Activated T-helper 1 cell treated with anti-CD3 and anti-CD28 coated beads, Interleukin-12 subunit alpha, Interleukin-12 subunit beta, Interleukin-2, Interleukin-4 antibody, amounts not matched to agents 30 ng/mL and 10 ng/mL and 1 ng/mL, durations not matched to agents 14 hours and 24 hours and 36 hours (primary cell): ENCODE results near the gene IQCH. TPM values are rescaled to one million over a fixed set of nuclear protein-coding genes. Genes with fewer than 3 reads are reported as not detected.

Source experiments
- DNase-seq: peaks from one replicate; pipeline ENCODE4 v3.0.0; 2021; ENCODE audit warnings: low spot score
- H3K27ac Mint-ChIP-seq: one replicate; pipeline ENCODE4 v1.8.0; 2021; ENCODE audit warnings: mild to moderate bottlenecking, mixed read lengths
- H3K27me3 Mint-ChIP-seq: one replicate; pipeline ENCODE4 v1.8.0; 2022; ENCODE audit warnings: mild to moderate bottlenecking, moderate library complexity, mixed read lengths; ENCODE audit not compliant: insufficient read depth
- H3K36me3 Mint-ChIP-seq: one replicate; pipeline ENCODE4 v1.8.0; 2021; ENCODE audit warnings: low read depth, mixed read lengths
- H3K4me1 Mint-ChIP-seq: one replicate; pipeline ENCODE4 v1.8.0; 2021; ENCODE audit warnings: low read depth, mixed read lengths
- H3K4me3 Mint-ChIP-seq: one replicate; pipeline ENCODE4 v1.8.0; 2021; ENCODE audit warnings: mild to moderate bottlenecking, moderate library complexity, mixed read lengths
- H3K9me3 Mint-ChIP-seq: one replicate; pipeline ENCODE4 v1.8.0; 2021; ENCODE audit warnings: mixed read lengths
- intact Hi-C: fragments of 100-400 bp; cut with micrococcal nuclease; formaldehyde crosslinking; loops from one replicate; pipeline ENCODE4 v1.15.1; 2024
- total RNA-seq: library from RNA; stranded (reverse); gene quantifications from 2 replicates; pipeline ENCODE4 v1.2.3, GENCODE V29; 2022

Gene IQCH
- total RNA-seq, 1 donor from 2014 or later = 1.2 TPM

GRCh38 chr15:67399925-67400324 lies 145.3 kb downstream of the IQCH start:
- Mint-ChIP-seq H3K27me3 (peaks cover 11% of the 10 kb centered on the region), H3K4me3 (no peak overlapping the region), H3K36me3 (no peaks in the 10 kb centered on the region), H3K9me3 (no peaks in the 10 kb centered on the region), H3K27ac (no peak overlapping the region), H3K4me1 (no peaks in the 10 kb centered on the region)
- intact Hi-C loops = no loop called here
- no peak for DNase-seq

- Mint-ChIP-seq H3K4me3 (no peak overlapping the region), H3K27me3 (peaks cover 16% of the 10 kb centered on the region), H3K4me1 (no peaks in the 10 kb centered on the region), H3K9me3 (no peaks in the 10 kb centered on the region), H3K27ac (no peak overlapping the region), H3K36me3 (no peaks in the 10 kb centered on the region)
- DNase-seq = no peak
- intact Hi-C loops = no loop called here
These were observed 146.3 kb downstream of the IQCH start for GRCh38 chr15:67400890-67401289.

- Mint-ChIP-seq H3K36me3 (no peaks in the 10 kb centered on the region), H3K9me3 (no peaks in the 10 kb centered on the region), H3K4me1 (no peaks in the 10 kb centered on the region), H3K4me3 (no peak overlapping the region), H3K27me3 (peaks cover 17% of the 10 kb centered on the region), H3K27ac (no peak overlapping the region)
- no peak for DNase-seq
- intact Hi-C loops = no loop called here
These were observed 146.8 kb downstream of the IQCH start for GRCh38 chr15:67401336-67401735.

GRCh38 chr15:67403428-67404154 lies 149.0 kb downstream of the IQCH start:
- H3K4me3 Mint-ChIP-seq = no peak overlapping the region
- intact Hi-C loops = no loop called here
- H3K27ac Mint-ChIP-seq = no peak overlapping the region

GRCh38 chr15:67405208-67406191 lies 150.9 kb downstream of the IQCH start:
- Mint-ChIP-seq H3K4me3 (no peak overlapping the region), H3K9me3 (no peaks in the 10 kb centered on the region), H3K27me3 (peaks cover 9% of the 10 kb centered on the region), H3K36me3 (no peaks in the 10 kb centered on the region), H3K27ac (no peak overlapping the region), H3K4me1 (no peaks in the 10 kb centered on the region)
- intact Hi-C loops = no loop called here
- DNase-seq = no peak

More at GRCh38 chr15:67403428-67404154, 149.0 kb downstream of the IQCH start:
- Mint-ChIP-seq H3K9me3 (no peaks in the 10 kb centered on the region), H3K36me3 (no peaks in the 10 kb centered on the region), H3K27me3 (peaks cover 15% of the 10 kb centered on the region), H3K4me1 (no peaks in the 10 kb centered on the region)
- no peak for DNase-seq

GRCh38 chr15:67406257-67406861 lies 151.8 kb downstream of the IQCH start:
- Mint-ChIP-seq H3K4me3 (no peak overlapping the region), H3K27ac (no peak overlapping the region), H3K36me3 (no peaks in the 10 kb centered on the region), H3K4me1 (no peaks in the 10 kb centered on the region), H3K27me3 (peaks cover 9% of the 10 kb centered on the region), H3K9me3 (no peaks in the 10 kb centered on the region)
- intact Hi-C loops = no loop called here
- DNase-seq = no peak

- intact Hi-C loops = no loop called here
- no peaks in the 10 kb centered on the region for H3K36me3 Mint-ChIP-seq
- no peaks in the 10 kb centered on the region for H3K9me3 Mint-ChIP-seq
- H3K4me3 Mint-ChIP-seq = no peak overlapping the region
- H3K27ac Mint-ChIP-seq = no peak overlapping the region
- peaks cover 5% of the 10 kb centered on the region for H3K27me3 Mint-ChIP-seq
- H3K4me1 Mint-ChIP-seq = no peaks in the 10 kb centered on the region
- DNase-seq = no peak
These were observed 153.2 kb downstream of the IQCH start for GRCh38 chr15:67407786-67408185.

GRCh38 chr15:67409175-67409574 lies 154.6 kb downstream of the IQCH start:
- Mint-ChIP-seq H3K27me3 (peaks cover 5% of the 10 kb centered on the region), H3K36me3 (no peaks in the 10 kb centered on the region), H3K9me3 (no peaks in the 10 kb centered on the region), H3K4me3 (no peak overlapping the region), H3K27ac (no peak overlapping the region), H3K4me1 (no peaks in the 10 kb centered on the region)
- no peak for DNase-seq
- intact Hi-C loops = no loop called here

- no peaks in the 10 kb centered on the region for H3K27me3 Mint-ChIP-seq
- no peaks in the 10 kb centered on the region for H3K9me3 Mint-ChIP-seq
- no peak overlapping the region for H3K4me3 Mint-ChIP-seq
- no peaks in the 10 kb centered on the region for H3K36me3 Mint-ChIP-seq
- H3K4me1 Mint-ChIP-seq = no peaks in the 10 kb centered on the region
- H3K27ac Mint-ChIP-seq = no peak overlapping the region
- intact Hi-C loops = no loop called here
- no peak for DNase-seq
These were observed 156.9 kb downstream of the IQCH start for GRCh38 chr15:67411486-67411885.

GRCh38 chr15:67413770-67414390 lies 159.3 kb downstream of the IQCH start:
- no peaks in the 10 kb centered on the region for H3K4me1 Mint-ChIP-seq
- no peaks in the 10 kb centered on the region for H3K36me3 Mint-ChIP-seq
- no peaks in the 10 kb centered on the region for H3K27me3 Mint-ChIP-seq
- DNase-seq = no peak
- no peaks in the 10 kb centered on the region for H3K9me3 Mint-ChIP-seq
- intact Hi-C loops = no loop called here
- H3K27ac Mint-ChIP-seq = no peak overlapping the region
- no peak overlapping the region for H3K4me3 Mint-ChIP-seq

- H3K9me3 Mint-ChIP-seq = no peaks in the 10 kb centered on the region
- no peaks in the 10 kb centered on the region for H3K36me3 Mint-ChIP-seq
- no peaks in the 10 kb centered on the region for H3K4me1 Mint-ChIP-seq
- intact Hi-C loops = no loop called here
- no peak overlapping the region for H3K27ac Mint-ChIP-seq
- no peak for DNase-seq
- H3K4me3 Mint-ChIP-seq = no peak overlapping the region
- no peaks in the 10 kb centered on the region for H3K27me3 Mint-ChIP-seq
These were observed 160.6 kb downstream of the IQCH start for GRCh38 chr15:67415181-67415580.

GRCh38 chr15:67416891-67417290 lies 162.3 kb downstream of the IQCH start:
- no peak overlapping the region for H3K4me3 Mint-ChIP-seq
- no peaks in the 10 kb centered on the region for H3K4me1 Mint-ChIP-seq
- H3K9me3 Mint-ChIP-seq = no peaks in the 10 kb centered on the region
- no peak for DNase-seq
- no peaks in the 10 kb centered on the region for H3K36me3 Mint-ChIP-seq
- no peaks in the 10 kb centered on the region for H3K27me3 Mint-ChIP-seq
- intact Hi-C loops = no loop called here
- H3K27ac Mint-ChIP-seq = no peak overlapping the region
